WTC11 (cell line): Measurements from ENCODE around the gene IP6K3. TPM values are rescaled to one million over a fixed set of nuclear protein-coding genes. Genes with fewer than 3 reads are reported as not detected.

Experiments
- ATAC-seq: fragments of 200-7000 bp; cut with Tn5 transposase; 2 replicates; pipeline ENCODE4 v1.10.0; 2021; ENCODE audit warnings: mild to moderate bottlenecking, moderate library complexity
- CTCF ChIA-PET: fragments of 300-600 bp; sonication (Branson Sonifier 250); formaldehyde crosslinking; loops from one replicate; lab custom pipeline; 2021; ENCODE audit warnings: antibody characterized with exemption; lab: Charles Lee
- POLR2A ChIA-PET: fragments of 350-600 bp; sonication (Branson Sonifier 250); formaldehyde crosslinking; loops from one replicate; lab custom pipeline; 2021; ENCODE audit warnings: antibody characterized with exemption; lab: Charles Lee
- DNase-seq: peaks from one replicate; pipeline ENCODE4 v3.0.0; 2021; ENCODE audit warnings: low spot score
- H3K27ac Mint-ChIP-seq: 2 replicates; pipeline ENCODE4 v1.8.0; 2021; ENCODE audit warnings: mixed read lengths
- H3K27me3 Mint-ChIP-seq: 2 replicates; pipeline ENCODE4 v1.8.0; 2021; ENCODE audit warnings: low read depth, mild to moderate bottlenecking, moderate library complexity, mixed read lengths
- H3K36me3 Mint-ChIP-seq: 2 replicates; pipeline ENCODE4 v1.8.0; 2021; ENCODE audit warnings: mixed read lengths
- H3K4me1 Mint-ChIP-seq: 2 replicates; pipeline ENCODE4 v1.8.0; 2022; ENCODE audit warnings: mixed read lengths
- H3K4me3 Mint-ChIP-seq: 2 replicates; pipeline ENCODE4 v1.8.0; 2021; ENCODE audit warnings: mild to moderate bottlenecking, moderate library complexity, mixed read lengths
- H3K9me3 Mint-ChIP-seq: 2 replicates; pipeline ENCODE4 v1.8.0; 2021; ENCODE audit warnings: mixed read lengths
- ARID4B ChIP-seq: sonication (generic); formaldehyde crosslinking; IDR thresholded peaks from 2 replicates; pipeline ENCODE4 v1.8.0; 2023; ENCODE audit warnings: missing genetic modification reagents, mild to moderate bottlenecking, borderline replicate concordance
- ATF1 ChIP-seq: sonication (generic); formaldehyde crosslinking; IDR thresholded peaks from 2 replicates; pipeline ENCODE4 v1.8.1; 2023; ENCODE audit warnings: mild to moderate bottlenecking, moderate library complexity, missing genetic modification reagents
- CREM ChIP-seq: sonication (generic); formaldehyde crosslinking; IDR thresholded peaks from 2 replicates; pipeline ENCODE4 v1.8.1; 2022; ENCODE audit warnings: mild to moderate bottlenecking, missing genetic modification reagents, moderate library complexity
- CTCF ChIP-seq: fragments of 200-600 bp; IDR thresholded peaks from 2 replicates; pipeline ENCODE4 v1.8.0; 2022; ENCODE audit warnings: antibody characterized with exemption
- E2F5 ChIP-seq: sonication (generic); formaldehyde crosslinking; IDR thresholded peaks from 2 replicates; pipeline ENCODE4 v1.8.1; 2022; ENCODE audit warnings: mild to moderate bottlenecking, moderate library complexity, missing genetic modification reagents
- GABPB1 ChIP-seq: sonication (generic); formaldehyde crosslinking; IDR thresholded peaks from 2 replicates; pipeline ENCODE4 v1.8.1; 2023; ENCODE audit warnings: mild to moderate bottlenecking, missing genetic modification reagents
- MLX ChIP-seq: sonication (generic); formaldehyde crosslinking; IDR thresholded peaks from 2 replicates; pipeline ENCODE4 v1.8.1; 2023; ENCODE audit warnings: mild to moderate bottlenecking, missing genetic modification reagents, moderate library complexity
- OVOL2 ChIP-seq: fragments of 250-450 bp; sonication (Bioruptor Pico); IDR thresholded peaks from 2 replicates; pipeline ENCODE4 v1.9.0; 2021; ENCODE audit warnings: mild to moderate bottlenecking, borderline replicate concordance
- PRDM15 ChIP-seq: sonication (generic); formaldehyde crosslinking; IDR thresholded peaks from 2 replicates; pipeline ENCODE4 v1.8.0; 2022; ENCODE audit warnings: missing genetic modification reagents
- PRRX2 ChIP-seq: fragments of 250-450 bp; sonication (Bioruptor Pico); IDR thresholded peaks from 2 replicates; pipeline ENCODE4 v1.8.0; 2021; ENCODE audit warnings: mild to moderate bottlenecking
- SMAD4 ChIP-seq: sonication (generic); formaldehyde crosslinking; IDR thresholded peaks from 2 replicates; pipeline ENCODE4 v1.8.0; 2022; ENCODE audit warnings: mild to moderate bottlenecking, missing genetic modification reagents
- USF1 ChIP-seq: sonication (generic); formaldehyde crosslinking; IDR thresholded peaks from 2 replicates; pipeline ENCODE4 v1.8.0; 2022; ENCODE audit warnings: mild to moderate bottlenecking, missing genetic modification reagents
- ZNF219 ChIP-seq: sonication (generic); formaldehyde crosslinking; IDR thresholded peaks from 2 replicates; pipeline ENCODE4 v1.8.0; 2023; ENCODE audit warnings: missing genetic modification reagents, mild to moderate bottlenecking, borderline replicate concordance
- ZNF232 ChIP-seq: sonication (generic); formaldehyde crosslinking; IDR thresholded peaks from 2 replicates; pipeline ENCODE4 v1.8.0; 2022; ENCODE audit warnings: mild to moderate bottlenecking, missing genetic modification reagents
- ZNF671 ChIP-seq: fragments of 250-450 bp; sonication (Bioruptor Pico); IDR thresholded peaks from 2 replicates; pipeline ENCODE4 v1.8.0; 2021; ENCODE audit warnings: mild to moderate bottlenecking
- total RNA-seq: library from RNA; stranded (reverse); gene quantifications from 3 replicates; pipeline ENCODE4 v1.2.3, GENCODE V29; 2021

IP6K3 gene
- total RNA-seq, 1 experiment from 2014 or later: 1.1 TPM

- ATAC-seq: no peak
- POLR2A ChIA-PET: no interaction called here
- peaks cover 42% of the 10 kb centered on the region for H3K36me3 Mint-ChIP-seq
- H3K27me3 Mint-ChIP-seq: no peaks in the 10 kb centered on the region
- no peaks in the 10 kb centered on the region for H3K9me3 Mint-ChIP-seq
- TF ChIP-seq ATF1 (CRISPR knock-in tag) (no peak), ZNF671 (no peak), MLX (CRISPR knock-in tag) (no peak), CREM (CRISPR knock-in tag) (no peak), ZNF219 (CRISPR knock-in tag) (no peak), SMAD4 (CRISPR knock-in tag) (no peak), OVOL2 (CRISPR knock-in tag) (no peak), ZNF232 (no peak), GABPB1 (no peak)
- TF ChIP-seq, all 79 proteins: peak for 0
- CTCF ChIA-PET: interaction anchor here (0.6 to 1.6 kb wide), 3 partner anchors 44 to 325 kb away, joined by 3 to 5 read pairs (median 4); no protein-coding TSS in a partner anchor
- Mint-ChIP-seq H3K4me3 (no peak overlapping the region), H3K4me1 (no peaks in the 10 kb centered on the region), H3K27ac (no peak overlapping the region)
- DNase-seq: no peak
Observed at GRCh38 chr6:33675968-33676367, 70.7 kb downstream of the IP6K3 start.

GRCh38 chr6:33673851-33674250, 72.9 kb downstream of the IP6K3 start:
- no peaks in the 10 kb centered on the region for H3K27me3 Mint-ChIP-seq
- H3K4me3 Mint-ChIP-seq: no peak overlapping the region
- no peak for TF ChIP-seq ARID4B
- no peak for TF ChIP-seq PRDM15 (CRISPR knock-in tag)
- TF ChIP-seq E2F5 (CRISPR knock-in tag): no peak
- TF ChIP-seq PRRX2 (CRISPR knock-in tag): no peak
- TF ChIP-seq CTCF: no peak
- TF ChIP-seq SMAD4 (CRISPR knock-in tag): no peak
- no peak for TF ChIP-seq USF1
- H3K9me3 Mint-ChIP-seq: no peaks in the 10 kb centered on the region
- ChIA-PET CTCF (interaction anchor here (0.6 kb wide), 1 partner anchor 27 kb away, joined by 3 read pairs; no protein-coding TSS in a partner anchor), POLR2A (no interaction called here)
- no peaks in the 10 kb centered on the region for H3K4me1 Mint-ChIP-seq
- peaks cover 31% of the 10 kb centered on the region for H3K36me3 Mint-ChIP-seq
- DNase-seq: no peak
- no peak for ATAC-seq
- H3K27ac Mint-ChIP-seq: no peak overlapping the region
